ENCODE measurements around the gene MCAM. TPM values are rescaled to one million over a fixed set of nuclear protein-coding genes. Genes with fewer than 3 reads are reported as not detected.

MCAM gene
- total and polyA plus RNA-seq, 8 donors: 11.2 to 46.7 (median 21.1) TPM

- no peak for TF ChIP-seq CTCF (IDR thresholded peaks at IDR 0.05)
- H3K9me3 ChIP-seq: no peaks in the 10 kb centered on the region
- no peak for ATAC-seq
- FAIRE-seq: no peak
- H3K4me1 ChIP-seq: no peaks in the 10 kb centered on the region
- no peak overlapping the region for H3K4me3 ChIP-seq
- intact Hi-C loops (cut with DNase I): no loop called here
- H3K27ac ChIP-seq: no peak overlapping the region
- WGBS, 2 donors: 94 to 100% methylated on average over 3 of the region's 3 CpGs
- H3K27me3 ChIP-seq: no peaks in the 10 kb centered on the region
- DNase-seq: no peak
- no peaks in the 10 kb centered on the region for H3K36me3 ChIP-seq
Observed at GRCh38 chr11:119288219-119288618, 28.7 kb downstream of the MCAM start.

GRCh38 chr11:119285431-119285830, 31.5 kb downstream of the MCAM start:
- intact Hi-C loops (cut with DNase I): no loop called here
- 93 to 94% methylated on average over 9 of the region's 9 CpGs for WGBS, 2 donors

GRCh38 chr11:119284344-119285157, 32.4 kb downstream of the MCAM start:
- 65 to 66% methylated on average over 9 of the region's 9 CpGs for WGBS, 2 donors
- DNase-seq: no peak
- intact Hi-C loops (cut with DNase I): no loop called here
- peak; percentile 65 for FAIRE-seq
- H3K4me1 ChIP-seq: no peaks in the 10 kb centered on the region
- H3K27me3 ChIP-seq: no peaks in the 10 kb centered on the region
- H3K4me3 ChIP-seq: no peak overlapping the region
- H3K9me3 ChIP-seq: no peaks in the 10 kb centered on the region
- peak; percentile 64 to 89 (median 86) for ATAC-seq
- no peaks in the 10 kb centered on the region for H3K36me3 ChIP-seq
- no peak overlapping the region for H3K27ac ChIP-seq
- TF ChIP-seq CTCF (IDR thresholded peaks at IDR 0.05): peak; percentile 8 to 28 (median 20)

More at GRCh38 chr11:119285431-119285830, 31.5 kb downstream of the MCAM start:
- Histone ChIP-seq H3K4me3 (no peak overlapping the region), H3K27ac (no peak overlapping the region), H3K27me3 (no peaks in the 10 kb centered on the region), H3K9me3 (no peaks in the 10 kb centered on the region), H3K4me1 (no peaks in the 10 kb centered on the region), H3K36me3 (no peaks in the 10 kb centered on the region)
- DNase-seq (no peak), ATAC-seq (no peak), FAIRE-seq (no peak)
- TF ChIP-seq CTCF (IDR thresholded peaks at IDR 0.05): no peak

- no peak for FAIRE-seq
- Histone ChIP-seq H3K36me3 (peaks cover 0 to 11% (median 4%) of the 10 kb centered on the region in 3 donors), H3K27ac (no peak overlapping the region), H3K4me1 (no peaks in the 10 kb centered on the region), H3K4me3 (no peak overlapping the region), H3K9me3 (no peaks in the 10 kb centered on the region), H3K27me3 (no peaks in the 10 kb centered on the region)
- intact Hi-C loops (cut with DNase I): no loop called here
- 91% methylated on average over 7 of the region's 7 CpGs for WGBS, 2 donors
- DNase-seq: no peak
- TF ChIP-seq CTCF (IDR thresholded peaks at IDR 0.05): no peak
- ATAC-seq: no peak
Observed at GRCh38 chr11:119282495-119282894, 34.4 kb downstream of the MCAM start.

- FAIRE-seq: no peak
Observed at GRCh38 chr11:119277660-119278059, 39.3 kb downstream of the MCAM start.

More at GRCh38 chr11:119277660-119278059, 39.3 kb downstream of the MCAM start:
- Histone ChIP-seq H3K9me3 (no peaks in the 10 kb centered on the region), H3K4me3 (no peak overlapping the region), H3K27me3 (no peaks in the 10 kb centered on the region), H3K4me1 (peaks cover 0 to 4% (median 0%) of the 10 kb centered on the region in 3 donors), H3K27ac (no peak overlapping the region), H3K36me3 (peaks cover 0 to 18% (median 4%) of the 10 kb centered on the region in 3 donors)
- no peak for DNase-seq
- 80 to 92% methylated on average over 1 of the region's 1 CpG for WGBS, 2 donors
- no peak for ATAC-seq
- no peak for TF ChIP-seq CTCF (IDR thresholded peaks at IDR 0.05)
- intact Hi-C loops (cut with DNase I): no loop called here

Measured in pancreas (tissue), 10 donors.